Prostate gland (tissue), 2 donors: ENCODE measurements around the gene DOCK10.

Experiments
- POLR2AphosphoS5 ChIP-seq: sonication (generic); formaldehyde crosslinking; IDR thresholded peaks from one replicate; pipeline ENCODE4 v1.6.1; 2017; ENCODE audit warnings: antibody characterized with exemption
- TF ChIP-seq, protein P1 (sequence below), 4 experiments: fragments of 200-600 bp in 2 of 4; fragments of 450-650 bp in 2 of 4; sonication (generic) in 2 of 4; IDR thresholded peaks; 1 replicate in 3 of 4; 2 replicates in 1 of 4; pipeline ENCODE4 v1.5.1; 2016 to 2019; ENCODE audit warnings: antibody characterized with exemption in 4 of 4, mild to moderate bottlenecking in 2 of 4, moderate library complexity in 2 of 4

DNA sequence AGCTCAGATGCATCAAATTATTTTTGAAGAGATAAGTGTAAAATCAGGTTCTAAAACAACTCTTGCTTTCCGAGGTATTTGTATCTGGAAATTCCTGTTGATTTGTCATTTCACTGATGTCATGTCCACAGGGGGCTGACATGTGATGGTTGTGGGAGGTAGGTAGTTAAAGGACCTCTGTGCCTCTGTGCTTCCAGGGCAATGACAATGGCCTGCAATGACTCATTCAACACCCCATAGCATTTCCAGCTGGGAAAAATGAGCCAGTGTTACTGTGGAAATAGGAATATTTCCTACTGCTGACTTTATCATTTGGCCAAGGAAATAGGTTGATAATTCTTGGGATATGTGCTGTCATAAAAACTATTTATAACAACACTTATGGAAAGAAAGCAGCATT lies 239.9 kb downstream of the DOCK10 start:
- TF ChIP-seq, protein P1, sequence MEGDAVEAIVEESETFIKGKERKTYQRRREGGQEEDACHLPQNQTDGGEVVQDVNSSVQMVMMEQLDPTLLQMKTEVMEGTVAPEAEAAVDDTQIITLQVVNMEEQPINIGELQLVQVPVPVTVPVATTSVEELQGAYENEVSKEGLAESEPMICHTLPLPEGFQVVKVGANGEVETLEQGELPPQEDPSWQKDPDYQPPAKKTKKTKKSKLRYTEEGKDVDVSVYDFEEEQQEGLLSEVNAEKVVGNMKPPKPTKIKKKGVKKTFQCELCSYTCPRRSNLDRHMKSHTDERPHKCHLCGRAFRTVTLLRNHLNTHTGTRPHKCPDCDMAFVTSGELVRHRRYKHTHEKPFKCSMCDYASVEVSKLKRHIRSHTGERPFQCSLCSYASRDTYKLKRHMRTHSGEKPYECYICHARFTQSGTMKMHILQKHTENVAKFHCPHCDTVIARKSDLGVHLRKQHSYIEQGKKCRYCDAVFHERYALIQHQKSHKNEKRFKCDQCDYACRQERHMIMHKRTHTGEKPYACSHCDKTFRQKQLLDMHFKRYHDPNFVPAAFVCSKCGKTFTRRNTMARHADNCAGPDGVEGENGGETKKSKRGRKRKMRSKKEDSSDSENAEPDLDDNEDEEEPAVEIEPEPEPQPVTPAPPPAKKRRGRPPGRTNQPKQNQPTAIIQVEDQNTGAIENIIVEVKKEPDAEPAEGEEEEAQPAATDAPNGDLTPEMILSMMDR (IDR thresholded peaks at IDR 0.05), result no peak
- TF ChIP-seq POLR2AphosphoS5, result no peak
